Activated CD8-positive, alpha-beta T cell treated with anti-CD3 and anti-CD28 coated beads for 36 hours (primary cell): ENCODE data around the gene CCDC91. TPM values are rescaled to one million over a fixed set of nuclear protein-coding genes. Genes with fewer than 3 reads are reported as not detected.

ENCODE experiments used
- ATAC-seq: fragments of 200-7000 bp; cut with Tn5 transposase; one replicate; pipeline ENCODE4 v1.10.0; 2021; ENCODE audit warnings: mild to moderate bottlenecking, moderate library complexity
- CTCF ChIA-PET: fragments of 350-600 bp; sonication (Branson Sonifier 250); formaldehyde crosslinking; loops from one replicate; lab custom pipeline; 2021; ENCODE audit warnings: antibody characterized with exemption; lab: Charles Lee
- POLR2A ChIA-PET: fragments of 350-600 bp; sonication (Branson Sonifier 250); formaldehyde crosslinking; loops from one replicate; lab custom pipeline; 2021; ENCODE audit warnings: antibody characterized with exemption; lab: Charles Lee
- DNase-seq: peaks from one replicate; pipeline ENCODE4 v3.0.0-alpha.2; 2020
- H3K27ac Mint-ChIP-seq: one replicate; pipeline ENCODE4 v1.8.0; 2021; ENCODE audit warnings: mild to moderate bottlenecking, mixed read lengths
- H3K27me3 Mint-ChIP-seq: one replicate; pipeline ENCODE4 v1.8.0; 2021; ENCODE audit warnings: mixed read lengths
- H3K36me3 Mint-ChIP-seq: one replicate; pipeline ENCODE4 v1.8.0; 2021; ENCODE audit warnings: low read depth, mixed read lengths
- H3K4me1 Mint-ChIP-seq: one replicate; pipeline ENCODE4 v1.8.0; 2021; ENCODE audit warnings: low read depth, mixed read lengths
- H3K4me3 Mint-ChIP-seq: one replicate; pipeline ENCODE4 v1.8.0; 2021; ENCODE audit warnings: mild to moderate bottlenecking, moderate library complexity, mixed read lengths
- H3K9me3 Mint-ChIP-seq: one replicate; pipeline ENCODE4 v1.8.0; 2021; ENCODE audit warnings: mixed read lengths
- CTCF ChIP-seq: fragments of 200-600 bp; IDR thresholded peaks from one replicate; pipeline ENCODE4 v1.8.0; 2022; ENCODE audit warnings: antibody characterized with exemption, mild to moderate bottlenecking
- intact Hi-C: fragments of 100-400 bp; cut with micrococcal nuclease; formaldehyde crosslinking; loops from one replicate; pipeline ENCODE4 v1.10.0; 2022
- total RNA-seq, 2 experiments: library from RNA; stranded (reverse); gene quantifications; one replicate each; pipeline ENCODE4 v1.2.3, GENCODE V29; 2021

The CCDC91 gene
- total RNA-seq, 2 experiments from 2014 or later = 14.7 to 14.8 TPM

- Mint-ChIP-seq H3K9me3 (peaks cover 2% of the 10 kb centered on the region), H3K27ac (no peak overlapping the region), H3K4me3 (no peak overlapping the region), H3K4me1 (peaks cover 4% of the 10 kb centered on the region), H3K36me3 (peaks cover 38% of the 10 kb centered on the region), H3K27me3 (no peaks in the 10 kb centered on the region)
- CTCF ChIA-PET = no interaction called here
- intact Hi-C loops = no loop called here
- POLR2A ChIA-PET = no interaction called here
- ATAC-seq (no peak), DNase-seq (no peak)
- TF ChIP-seq CTCF = no peak
These were observed 199.9 kb downstream of the CCDC91 start for GRCh38 chr12:28390206-28390605.

GRCh38 chr12:28390761-28391385 lies 200.6 kb downstream of the CCDC91 start:
- TF ChIP-seq CTCF = no peak
- peaks cover 4% of the 10 kb centered on the region for H3K4me1 Mint-ChIP-seq
- intact Hi-C loops = no loop called here
- no peak overlapping the region for H3K27ac Mint-ChIP-seq
- CTCF ChIA-PET = no interaction called here
- peaks cover 42% of the 10 kb centered on the region for H3K36me3 Mint-ChIP-seq
- no peak overlapping the region for H3K4me3 Mint-ChIP-seq
- DNase-seq = no peak
- H3K27me3 Mint-ChIP-seq = no peaks in the 10 kb centered on the region
- no peak for ATAC-seq
- POLR2A ChIA-PET = no interaction called here
- peaks cover 4% of the 10 kb centered on the region for H3K9me3 Mint-ChIP-seq

GRCh38 chr12:28409892-28410291 lies 219.6 kb downstream of the CCDC91 start:
- intact Hi-C loops = no loop called here
- Mint-ChIP-seq H3K27me3 (no peaks in the 10 kb centered on the region), H3K4me3 (no peak overlapping the region), H3K36me3 (peaks cover 28% of the 10 kb centered on the region), H3K4me1 (peaks cover 9% of the 10 kb centered on the region), H3K9me3 (no peaks in the 10 kb centered on the region), H3K27ac (no peak overlapping the region)
- ChIA-PET POLR2A (no interaction called here), CTCF (no interaction called here)
- DNase-seq (no peak), ATAC-seq (no peak)
- no peak for TF ChIP-seq CTCF

GRCh38 chr12:28413460-28414109 lies 223.3 kb downstream of the CCDC91 start:
- no peaks in the 10 kb centered on the region for H3K9me3 Mint-ChIP-seq
- no peak for ATAC-seq
- peaks cover 15% of the 10 kb centered on the region for H3K36me3 Mint-ChIP-seq
- H3K4me1 Mint-ChIP-seq = peaks cover 9% of the 10 kb centered on the region
- CTCF ChIA-PET = no interaction called here
- H3K4me3 Mint-ChIP-seq = no peak overlapping the region
- no peaks in the 10 kb centered on the region for H3K27me3 Mint-ChIP-seq
- POLR2A ChIA-PET = no interaction called here
- no peak for DNase-seq
- no peak for TF ChIP-seq CTCF
- intact Hi-C loops = no loop called here
- H3K27ac Mint-ChIP-seq = no peak overlapping the region

DNA sequence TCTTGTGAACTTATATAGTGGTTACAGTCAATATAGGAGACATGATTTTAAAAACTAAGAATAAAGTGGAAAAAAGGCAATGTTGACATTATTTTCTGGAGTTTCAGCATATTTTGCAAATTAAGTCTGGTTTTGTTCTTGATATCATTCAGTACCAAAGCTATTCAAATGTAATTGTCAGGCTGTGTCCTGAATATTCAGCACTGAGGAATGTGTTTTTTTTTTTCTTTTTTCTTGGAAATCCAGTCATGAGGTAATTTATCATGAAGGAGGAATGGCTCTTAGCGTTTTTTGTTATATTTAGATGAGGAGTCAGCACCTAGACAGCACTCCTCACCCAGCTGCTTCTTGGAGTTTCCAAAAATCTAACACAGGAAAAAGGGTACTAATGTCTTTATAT lies 225.5 kb downstream of the CCDC91 start:
- Mint-ChIP-seq H3K4me3 (no peak overlapping the region), H3K27me3 (no peaks in the 10 kb centered on the region), H3K36me3 (peaks cover 13% of the 10 kb centered on the region), H3K4me1 (peaks cover 9% of the 10 kb centered on the region), H3K9me3 (peaks cover 3% of the 10 kb centered on the region), H3K27ac (no peak overlapping the region)
- ChIA-PET CTCF (no interaction called here), POLR2A (no interaction called here)
- no peak for ATAC-seq
- intact Hi-C loops = no loop called here
- no peak for DNase-seq
- no peak for TF ChIP-seq CTCF
